CD14-positive monocyte (primary cell): ENCODE results near the gene ADCY7. TPM values are rescaled to one million over a fixed set of nuclear protein-coding genes. Genes with fewer than 3 reads are reported as not detected.
A peak's percentile ranks its signal among the peaks of the same experiment; 100 is the strongest.

Experiments used
- DNase-seq, 3 donors: peaks; one replicate each; pipeline ENCODE4 v3.0.0-alpha.2; 2011 to 2022
- H2AFZ ChIP-seq: 2 replicates; pipeline ENCODE4 v1.6.0; 2012; ENCODE audit warnings: mild to moderate bottlenecking, low read depth, low read length, inconsistent platforms; ENCODE audit not compliant: insufficient read depth, poor library complexity, severe bottlenecking
- H3K27ac ChIP-seq, 2 donors: 1 replicate in 1 of 2; 2 replicates in 1 of 2; pipeline ENCODE4 v1.5.1; 2012 to 2013; ENCODE audit warnings: low read length in 2 of 2, control low read depth in 1 of 2, inconsistent platforms in 1 of 2, low read depth in 1 of 2, mild to moderate bottlenecking in 1 of 2
- H3K27me3 ChIP-seq, 2 donors: one replicate each; pipeline versions ENCODE4 v1.6.0 to v1.6.1; 2011 to 2013; ENCODE audit warnings: low read length in 2 of 2; ENCODE audit not compliant: control insufficient read depth in 2 of 2, insufficient read depth in 2 of 2
- H3K36me3 ChIP-seq, 2 donors: replicated peaks in 1 of 2; 1 replicate in 1 of 2; 2 replicates in 1 of 2; pipeline versions ENCODE4 v1.5.1 to v1.6.1; 2012 to 2013; ENCODE audit warnings: low read length in 2 of 2, control low read depth in 1 of 2, inconsistent platforms in 1 of 2, mild to moderate bottlenecking in 1 of 2; ENCODE audit not compliant: insufficient read depth in 2 of 2, control insufficient read depth in 1 of 2
- H3K4me1 ChIP-seq, 2 donors: 1 replicate in 1 of 2; 2 replicates in 1 of 2; pipeline versions ENCODE4 v1.5.1 to v1.6.1; 2012 to 2013; ENCODE audit warnings: low read length in 2 of 2, control low read depth in 1 of 2, inconsistent platforms in 1 of 2, mild to moderate bottlenecking in 1 of 2, moderate library complexity in 1 of 2; ENCODE audit not compliant: insufficient read depth in 2 of 2, control insufficient read depth in 1 of 2
- H3K4me2 ChIP-seq: replicated peaks from 2 replicates; pipeline ENCODE3; 2012; ENCODE audit warnings: low read length, moderate library complexity, mild to moderate bottlenecking; ENCODE audit not compliant: poor library complexity, severe bottlenecking; ENCODE audit errors: extremely low read depth
- H3K4me3 ChIP-seq, 3 experiments: fragments of 200-600 bp in 1 of 3; sonication (generic) in 1 of 3; replicated peaks in 1 of 3; 1 replicate in 2 of 3; 2 replicates in 1 of 3; pipeline ENCODE4 v1.5.1; 2011 to 2013; ENCODE audit warnings: low read length in 3 of 3, mild to moderate bottlenecking in 3 of 3, control low read depth in 2 of 3, low read depth in 2 of 3, inconsistent platforms in 1 of 3, moderate library complexity in 1 of 3
- H3K79me2 ChIP-seq: 2 replicates; pipeline ENCODE4 v1.6.0; 2012; ENCODE audit warnings: mild to moderate bottlenecking, control low read depth, inconsistent platforms, low read length, moderate library complexity; ENCODE audit not compliant: insufficient read depth
- H3K9ac ChIP-seq: 2 replicates; pipeline ENCODE4 v1.6.0; 2017; ENCODE audit warnings: low read length, mild to moderate bottlenecking; ENCODE audit not compliant: insufficient read depth, poor library complexity, severe bottlenecking
- H3K9me3 ChIP-seq, 2 donors: replicated peaks in 1 of 2; 1 replicate in 1 of 2; 2 replicates in 1 of 2; pipeline versions ENCODE4 v1.5.1 to v1.6.1; 2012 to 2013; ENCODE audit warnings: low read length in 2 of 2, control low read depth in 1 of 2; ENCODE audit not compliant: control insufficient read depth in 1 of 2, insufficient read depth in 1 of 2
- H4K20me1 ChIP-seq: 2 replicates; pipeline ENCODE4 v1.6.0; 2012; ENCODE audit warnings: mild to moderate bottlenecking, low read length, control low read depth, moderate library complexity; ENCODE audit not compliant: insufficient read depth
- H3K27ac Mint-ChIP-seq, 7 donors: one replicate each; pipeline ENCODE4 v1.8.0; 2020; ENCODE audit warnings: mild to moderate bottlenecking in 7 of 7, mixed read lengths in 7 of 7, moderate library complexity in 6 of 7, inconsistent platforms in 2 of 7
- H3K27me3 Mint-ChIP-seq, 3 donors: one replicate each; pipeline ENCODE4 v1.8.0; 2021 to 2022; ENCODE audit warnings: low read depth in 3 of 3, mild to moderate bottlenecking in 3 of 3, mixed read lengths in 3 of 3, moderate library complexity in 3 of 3, inconsistent platforms in 1 of 3
- H3K36me3 Mint-ChIP-seq, 2 donors: one replicate each; pipeline ENCODE4 v1.8.0; 2020; ENCODE audit warnings: mixed read lengths in 2 of 2, inconsistent platforms in 1 of 2, mild to moderate bottlenecking in 1 of 2
- H3K4me1 Mint-ChIP-seq: one replicate; pipeline ENCODE4 v1.8.0; 2020; ENCODE audit warnings: mild to moderate bottlenecking, mixed read lengths
- H3K4me3 Mint-ChIP-seq, 2 donors: one replicate each; pipeline ENCODE4 v1.8.0; 2020; ENCODE audit warnings: mild to moderate bottlenecking in 2 of 2, mixed read lengths in 2 of 2, moderate library complexity in 1 of 2
- H3K9me3 Mint-ChIP-seq, 7 donors: one replicate each; pipeline ENCODE4 v1.8.0; 2020 to 2022; ENCODE audit warnings: mixed read lengths in 7 of 7, mild to moderate bottlenecking in 6 of 7, moderate library complexity in 6 of 7, inconsistent platforms in 2 of 7
- WGBS: methylation state at CpG from one replicate; pipeline ENCODE4 v1.1.5; 2013; ENCODE audit warnings: missing lambda C conversion rate; ENCODE audit not compliant: insufficient coverage; 5-methylcytosine and 5-hydroxymethylcytosine counted together
- intact Hi-C, 2 donors: fragments of 100-400 bp; cut with micrococcal nuclease; formaldehyde crosslinking; loops; one replicate each; pipeline versions ENCODE4 v1.15.0 to v1.15.1; 2023
- polyA plus RNA-seq, 3 donors: library from polyadenylated mRNA; depleted of rRNA in 1 of 3; unstranded in 2 of 3; stranded (reverse) in 1 of 3; fragments of 300-500 nt in 2 of 3; fragments of >200 nt in 1 of 3; fragmentation: Illumina TruSeq in 2 of 3; gene quantifications; 1 replicate in 2 of 3; 2 replicates in 1 of 3; pipeline ENCODE4 v1.2.3, GENCODE V29; 2012 to 2021
- TF ChIP-seq, protein P1 (sequence below): fragments of 200-600 bp; IDR thresholded peaks from one replicate; pipeline ENCODE4 v1.8.0; 2022; ENCODE audit warnings: antibody characterized with exemption, mild to moderate bottlenecking

Gene ADCY7
- polyA plus RNA-seq, 3 donors = 53.1 to 230 (median 91.5) TPM

DNA sequence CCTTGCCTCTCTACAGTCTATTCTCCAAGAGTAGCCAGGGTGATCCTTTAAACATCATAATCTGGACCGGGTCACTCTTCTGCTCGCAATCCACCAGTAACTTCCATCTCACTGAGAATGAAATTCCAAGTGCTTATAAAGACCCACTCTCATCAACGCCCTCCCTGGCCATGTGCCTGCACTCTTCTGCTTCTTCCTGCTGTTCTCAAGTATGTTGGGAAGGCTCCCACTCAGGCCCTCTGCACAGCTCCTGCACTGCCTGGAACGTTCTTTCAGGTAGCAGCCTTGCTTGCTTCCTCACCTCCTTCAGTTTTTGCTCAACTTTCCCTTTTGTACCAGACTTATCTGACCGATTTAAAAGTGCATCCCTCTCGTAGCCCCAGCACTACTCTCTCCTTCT lies 58.0 kb downstream of the ADCY7 start:
- H3K27ac ChIP-seq = peak overlapping the region in 1 of 2 donors; percentile 26
- no peak for DNase-seq
- Mint-ChIP-seq H3K9me3 (peaks cover 0 to 1% (median 0%) of the 10 kb centered on the region in 7 donors), H3K4me3 (no peak overlapping the region), H3K27ac (peak overlapping the region in 6 of 7 donors; percentile 0 to 86 (median 56)), H3K4me1 (peaks cover 6% of the 10 kb centered on the region), H3K27me3 (no peaks in the 10 kb centered on the region), H3K36me3 (peaks cover 64 to 82% of the 10 kb centered on the region in 2 donors)
- no peak overlapping the region for H3K9ac ChIP-seq
- H3K4me1 ChIP-seq = no peaks in the 10 kb centered on the region
- intact Hi-C loops = no loop called here
- no peaks in the 10 kb centered on the region for H3K79me2 ChIP-seq
- TF ChIP-seq, protein P1, sequence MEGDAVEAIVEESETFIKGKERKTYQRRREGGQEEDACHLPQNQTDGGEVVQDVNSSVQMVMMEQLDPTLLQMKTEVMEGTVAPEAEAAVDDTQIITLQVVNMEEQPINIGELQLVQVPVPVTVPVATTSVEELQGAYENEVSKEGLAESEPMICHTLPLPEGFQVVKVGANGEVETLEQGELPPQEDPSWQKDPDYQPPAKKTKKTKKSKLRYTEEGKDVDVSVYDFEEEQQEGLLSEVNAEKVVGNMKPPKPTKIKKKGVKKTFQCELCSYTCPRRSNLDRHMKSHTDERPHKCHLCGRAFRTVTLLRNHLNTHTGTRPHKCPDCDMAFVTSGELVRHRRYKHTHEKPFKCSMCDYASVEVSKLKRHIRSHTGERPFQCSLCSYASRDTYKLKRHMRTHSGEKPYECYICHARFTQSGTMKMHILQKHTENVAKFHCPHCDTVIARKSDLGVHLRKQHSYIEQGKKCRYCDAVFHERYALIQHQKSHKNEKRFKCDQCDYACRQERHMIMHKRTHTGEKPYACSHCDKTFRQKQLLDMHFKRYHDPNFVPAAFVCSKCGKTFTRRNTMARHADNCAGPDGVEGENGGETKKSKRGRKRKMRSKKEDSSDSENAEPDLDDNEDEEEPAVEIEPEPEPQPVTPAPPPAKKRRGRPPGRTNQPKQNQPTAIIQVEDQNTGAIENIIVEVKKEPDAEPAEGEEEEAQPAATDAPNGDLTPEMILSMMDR = no peak
- H2AFZ ChIP-seq = no peak overlapping the region
- H3K9me3 ChIP-seq = no peaks in the 10 kb centered on the region
- H3K4me2 ChIP-seq = no peak overlapping the region
- WGBS = 98% methylated on average over 6 of the region's 6 CpGs
- H3K36me3 ChIP-seq = peaks cover 71 to 95% of the 10 kb centered on the region in 2 donors
- H3K27me3 ChIP-seq = no peaks in the 10 kb centered on the region
- H4K20me1 ChIP-seq = peaks cover 66% of the 10 kb centered on the region
- no peak overlapping the region for H3K4me3 ChIP-seq

GRCh38 chr16:50326264-50326663 lies 59.9 kb downstream of the ADCY7 start:
- no peak for DNase-seq
- peak overlapping the region in 1 of 2 donors; percentile 14 for H3K27ac ChIP-seq
- peaks cover 47% of the 10 kb centered on the region for H4K20me1 ChIP-seq
- no peaks in the 10 kb centered on the region for H3K79me2 ChIP-seq
- no peaks in the 10 kb centered on the region for H3K9me3 ChIP-seq
- Mint-ChIP-seq H3K9me3 (peaks cover 0 to 1% (median 0%) of the 10 kb centered on the region in 7 donors), H3K27ac (peak overlapping the region in 1 of 7 donors; percentile 74), H3K4me3 (peak overlapping the region in 1 of 2 donors; percentile 37), H3K27me3 (no peaks in the 10 kb centered on the region), H3K4me1 (peaks cover 7% of the 10 kb centered on the region), H3K36me3 (peaks cover 61 to 77% of the 10 kb centered on the region in 2 donors)
- TF ChIP-seq, protein P1 = no peak
- H3K4me1 ChIP-seq = no peaks in the 10 kb centered on the region
- 92% methylated on average over 5 of the region's 5 CpGs for WGBS
- peaks cover 61 to 93% of the 10 kb centered on the region in 2 donors for H3K36me3 ChIP-seq
- H3K27me3 ChIP-seq = no peaks in the 10 kb centered on the region
- no peak overlapping the region for H3K4me3 ChIP-seq
- H3K9ac ChIP-seq = no peak overlapping the region
- H3K4me2 ChIP-seq = no peak overlapping the region
- intact Hi-C loops = no loop called here
- H2AFZ ChIP-seq = no peak overlapping the region
